Fibroblast of lung (primary cell): Measurements from ENCODE around the gene LRP8. TPM values are rescaled to one million over a fixed set of nuclear protein-coding genes. Genes with fewer than 3 reads are reported as not detected.

Experiments
- DNase-seq, 2 donors: peaks; one replicate each; pipeline versions ENCODE4 v3.0.0 to v3.0.0-alpha.2; 2010; ENCODE audit warnings: low read depth in 2 of 2
- H2AFZ ChIP-seq: 2 replicates; pipeline ENCODE4 v1.5.1; 2012; ENCODE audit warnings: low read length, control low read depth, inconsistent platforms
- H3K27ac ChIP-seq: 2 replicates; pipeline ENCODE4 v1.5.1; 2011; ENCODE audit warnings: low read length, control low read depth; ENCODE audit not compliant: insufficient read depth
- H3K27me3 ChIP-seq: 2 replicates; pipeline ENCODE4 v1.5.1; 2011; ENCODE audit warnings: mild to moderate bottlenecking, low read length; ENCODE audit not compliant: control insufficient read depth, insufficient read depth
- H3K36me3 ChIP-seq: 2 replicates; pipeline ENCODE4 v1.5.1; 2011; ENCODE audit warnings: low read length; ENCODE audit not compliant: control insufficient read depth, insufficient read depth
- H3K4me1 ChIP-seq: 2 replicates; pipeline ENCODE4 v1.5.1; 2011; ENCODE audit warnings: low read length; ENCODE audit not compliant: control insufficient read depth, insufficient read depth; ENCODE audit errors: extremely low read depth
- H3K4me2 ChIP-seq: 2 replicates; pipeline ENCODE4 v1.5.1; 2011; ENCODE audit warnings: low read length, control low read depth; ENCODE audit not compliant: insufficient read depth; ENCODE audit errors: extremely low read depth
- H3K4me3 ChIP-seq, 4 experiments: fragments of 200-600 bp in 1 of 4; sonication (generic) in 1 of 4; replicated peaks in 1 of 4; 2 replicates each; pipeline ENCODE4 v1.5.1; 2011 to 2016; ENCODE audit warnings: low read length in 4 of 4, low read depth in 3 of 4, mild to moderate bottlenecking in 3 of 4, control low read depth in 2 of 4, inconsistent platforms in 1 of 4, mixed read lengths in 1 of 4; ENCODE audit not compliant: insufficient read depth in 1 of 4; ENCODE audit errors: control extremely low read depth in 1 of 4
- H3K79me2 ChIP-seq: 2 replicates; pipeline ENCODE4 v1.5.1; 2012; ENCODE audit warnings: mild to moderate bottlenecking, low read length, inconsistent platforms; ENCODE audit not compliant: control insufficient read depth, insufficient read depth
- H3K9ac ChIP-seq: 2 replicates; pipeline ENCODE4 v1.5.1; 2011; ENCODE audit warnings: mild to moderate bottlenecking, low read length, control low read depth; ENCODE audit not compliant: insufficient read depth
- H3K9me3 ChIP-seq: 2 replicates; pipeline ENCODE4 v1.5.1; 2012; ENCODE audit warnings: low read depth, low read length; ENCODE audit not compliant: control insufficient read depth, insufficient read depth
- H4K20me1 ChIP-seq: 2 replicates; pipeline ENCODE4 v1.5.1; 2011; ENCODE audit warnings: low read length; ENCODE audit not compliant: control insufficient read depth, insufficient read depth; ENCODE audit errors: extremely low read depth
- EZH2 ChIP-seq: IDR thresholded peaks from 2 replicates; pipeline ENCODE4 v1.5.1; 2012; ENCODE audit warnings: low read length, control low read depth, mild to moderate bottlenecking; ENCODE audit errors: missing control alignments
- polyA plus RNA-seq, 2 donors: library from polyadenylated mRNA; depleted of rRNA in 1 of 2; stranded (reverse) in 1 of 2; unstranded in 1 of 2; fragments of >200 nt; gene quantifications; 2 replicates each; pipeline ENCODE4 v1.2.1, GENCODE V29; 2011 to 2012; ENCODE audit warnings: missing spikeins in 1 of 2
- total RNA-seq: library from RNA; depleted of rRNA; stranded (reverse); fragments of >200 nt; gene quantifications from 2 replicates; pipeline ENCODE4 v1.2.1, GENCODE V29; 2014
- TF ChIP-seq, protein P1 (sequence below), 2 donors: IDR thresholded peaks in 1 of 2; conservative IDR thresholded peaks in 1 of 2; 1 replicate in 1 of 2; 2 replicates in 1 of 2; pipeline ENCODE4 v1.5.1; 2011 to 2012; ENCODE audit warnings: low read length in 2 of 2, control low read depth in 1 of 2, inconsistent platforms in 1 of 2, low read depth in 1 of 2, mild to moderate bottlenecking in 1 of 2

Gene LRP8
- total and polyA plus RNA-seq, 2 donors (not counting 1 experiment from before 2014, with no cell fraction given), result 8.4 to 10.3 TPM

DNA sequence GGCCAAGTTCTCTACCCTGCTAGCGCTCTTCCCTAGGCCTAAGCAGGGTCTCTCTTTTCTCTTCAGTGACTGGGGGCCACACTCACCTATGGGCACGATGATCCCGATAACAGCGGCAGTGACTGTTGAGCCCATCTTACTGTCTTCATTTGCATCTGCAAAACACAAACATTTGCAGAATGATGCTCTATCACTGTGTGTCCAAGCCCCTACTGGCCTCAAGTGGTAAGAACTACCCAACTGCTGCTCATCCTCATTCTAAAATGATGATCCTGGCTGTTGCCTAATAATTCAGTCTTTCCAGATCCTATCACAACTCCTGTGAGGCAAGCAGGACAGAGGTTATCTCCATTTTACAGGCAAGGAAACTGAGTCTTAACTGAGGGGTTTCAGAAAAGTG, 72.8 kb downstream of the LRP8 start:
- no peak for DNase-seq
- no peak overlapping the region for H3K27ac ChIP-seq
- no peak overlapping the region for H3K4me2 ChIP-seq
- H3K79me2 ChIP-seq, result no peaks in the 10 kb centered on the region
- H2AFZ ChIP-seq, result no peak overlapping the region
- H3K9ac ChIP-seq, result no peak overlapping the region
- no peaks in the 10 kb centered on the region for H3K9me3 ChIP-seq
- no peaks in the 10 kb centered on the region for H3K36me3 ChIP-seq
- TF ChIP-seq EZH2, result no peak
- TF ChIP-seq, protein P1, sequence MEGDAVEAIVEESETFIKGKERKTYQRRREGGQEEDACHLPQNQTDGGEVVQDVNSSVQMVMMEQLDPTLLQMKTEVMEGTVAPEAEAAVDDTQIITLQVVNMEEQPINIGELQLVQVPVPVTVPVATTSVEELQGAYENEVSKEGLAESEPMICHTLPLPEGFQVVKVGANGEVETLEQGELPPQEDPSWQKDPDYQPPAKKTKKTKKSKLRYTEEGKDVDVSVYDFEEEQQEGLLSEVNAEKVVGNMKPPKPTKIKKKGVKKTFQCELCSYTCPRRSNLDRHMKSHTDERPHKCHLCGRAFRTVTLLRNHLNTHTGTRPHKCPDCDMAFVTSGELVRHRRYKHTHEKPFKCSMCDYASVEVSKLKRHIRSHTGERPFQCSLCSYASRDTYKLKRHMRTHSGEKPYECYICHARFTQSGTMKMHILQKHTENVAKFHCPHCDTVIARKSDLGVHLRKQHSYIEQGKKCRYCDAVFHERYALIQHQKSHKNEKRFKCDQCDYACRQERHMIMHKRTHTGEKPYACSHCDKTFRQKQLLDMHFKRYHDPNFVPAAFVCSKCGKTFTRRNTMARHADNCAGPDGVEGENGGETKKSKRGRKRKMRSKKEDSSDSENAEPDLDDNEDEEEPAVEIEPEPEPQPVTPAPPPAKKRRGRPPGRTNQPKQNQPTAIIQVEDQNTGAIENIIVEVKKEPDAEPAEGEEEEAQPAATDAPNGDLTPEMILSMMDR (conservative IDR thresholded peaks at IDR 0.05 in 1 of 2, IDR thresholded peaks at IDR 0.05 in 1 of 2; ENCODE audit: low read depth in 1 of 2, low read length in 2 of 2), result no peak
- H3K27me3 ChIP-seq, result no peaks in the 10 kb centered on the region
- H3K4me1 ChIP-seq, result no peaks in the 10 kb centered on the region
- no peaks in the 10 kb centered on the region for H4K20me1 ChIP-seq
- no peak overlapping the region for H3K4me3 ChIP-seq

DNA sequence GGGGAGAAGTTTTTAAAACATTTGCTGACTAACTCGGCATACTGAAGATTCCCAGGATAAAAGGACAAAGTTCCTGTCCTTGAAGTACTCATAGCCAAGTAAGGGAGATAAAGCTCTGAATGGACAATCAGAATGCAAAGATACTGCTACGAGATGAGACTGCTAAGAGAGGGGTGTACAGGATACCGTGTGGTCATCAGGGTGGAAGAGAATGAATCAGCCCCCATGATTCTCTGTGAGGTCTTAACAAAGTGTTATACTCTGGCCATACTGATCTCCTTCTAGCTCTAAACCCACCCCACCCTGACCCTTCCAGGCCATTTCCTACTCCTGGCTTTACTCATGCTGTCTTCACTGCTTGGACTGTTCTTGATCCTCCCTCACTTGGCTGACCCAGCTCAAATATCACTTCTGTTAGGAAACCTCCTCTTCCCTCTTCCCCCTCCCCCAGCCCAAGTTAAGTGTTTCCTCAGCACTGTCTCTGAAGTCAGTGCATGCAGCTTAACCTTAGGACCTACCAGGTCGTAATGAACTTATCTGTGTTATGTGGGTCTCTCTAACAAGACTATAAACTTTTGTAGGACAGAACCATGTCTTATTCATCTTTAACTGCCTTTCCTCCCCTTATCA, 73.7 kb downstream of the LRP8 start:
- Histone ChIP-seq H3K4me3 (no peak overlapping the region), H3K4me2 (no peak overlapping the region), H3K36me3 (no peaks in the 10 kb centered on the region), H3K27me3 (no peaks in the 10 kb centered on the region), H3K9me3 (no peaks in the 10 kb centered on the region), H4K20me1 (no peaks in the 10 kb centered on the region), H2AFZ (no peak overlapping the region), H3K27ac (no peak overlapping the region), H3K79me2 (no peaks in the 10 kb centered on the region), H3K9ac (no peak overlapping the region), H3K4me1 (no peaks in the 10 kb centered on the region)
- DNase-seq, result peak; percentile 33 to 46
- TF ChIP-seq, protein P1 (conservative IDR thresholded peaks at IDR 0.05 in 1 of 2, IDR thresholded peaks at IDR 0.05 in 1 of 2; ENCODE audit: low read depth in 1 of 2, low read length in 2 of 2), result no peak
- TF ChIP-seq EZH2, result no peak

DNA sequence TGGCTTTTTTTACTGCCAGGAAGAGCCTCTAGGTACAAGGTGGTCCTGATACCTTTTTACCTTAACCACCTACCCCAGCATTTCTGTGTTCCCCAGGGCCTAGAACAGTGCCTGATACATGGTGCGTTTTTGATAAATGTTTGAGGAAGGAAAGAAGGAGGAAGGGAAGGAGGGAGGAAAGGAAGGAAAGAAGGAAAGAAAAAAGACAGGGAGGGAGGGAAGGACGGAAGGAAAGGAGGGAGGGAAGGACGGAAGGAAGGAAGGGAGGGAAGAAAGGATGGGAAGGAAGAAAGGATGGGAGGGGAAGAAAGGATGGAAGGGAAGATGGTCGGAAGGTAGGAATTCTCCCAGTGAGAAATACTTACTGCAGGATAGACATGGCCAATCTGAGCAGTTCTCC, 77.5 kb downstream of the LRP8 start:
- Histone ChIP-seq H3K4me3 (no peak overlapping the region), H3K9ac (no peak overlapping the region), H2AFZ (no peak overlapping the region), H3K79me2 (no peaks in the 10 kb centered on the region), H3K4me2 (no peak overlapping the region), H3K9me3 (no peaks in the 10 kb centered on the region), H3K4me1 (no peaks in the 10 kb centered on the region), H3K27me3 (no peaks in the 10 kb centered on the region), H4K20me1 (no peaks in the 10 kb centered on the region), H3K36me3 (no peaks in the 10 kb centered on the region), H3K27ac (no peak overlapping the region)
- DNase-seq, result no peak
- TF ChIP-seq, protein P1 (conservative IDR thresholded peaks at IDR 0.05 in 1 of 2, IDR thresholded peaks at IDR 0.05 in 1 of 2; ENCODE audit: low read depth in 1 of 2, low read length in 2 of 2), result no peak
- TF ChIP-seq EZH2, result no peak
